SU-DHL-6 (cell line): ENCODE data around the gene MROH2A.

ENCODE experiments used
- EZH2phosphoT487 ChIP-seq: fragments of 200-600 bp; sonication (generic), shearing (Covaris generic); conservative IDR thresholded peaks from 2 replicates; pipeline ENCODE4 v1.6.1; 2018; ENCODE audit warnings: mild to moderate bottlenecking, antibody characterized with exemption, low read length, moderate library complexity, mixed read lengths
- TF ChIP-seq, protein P1 (sequence below): fragments of 200-600 bp; sonication (generic); IDR thresholded peaks from one replicate; pipeline ENCODE4 v1.5.1; 2017; ENCODE audit warnings: antibody characterized with exemption, mild to moderate bottlenecking, low read length, moderate library complexity; ENCODE audit not compliant: insufficient read depth, poor library complexity, severe bottlenecking

DNA sequence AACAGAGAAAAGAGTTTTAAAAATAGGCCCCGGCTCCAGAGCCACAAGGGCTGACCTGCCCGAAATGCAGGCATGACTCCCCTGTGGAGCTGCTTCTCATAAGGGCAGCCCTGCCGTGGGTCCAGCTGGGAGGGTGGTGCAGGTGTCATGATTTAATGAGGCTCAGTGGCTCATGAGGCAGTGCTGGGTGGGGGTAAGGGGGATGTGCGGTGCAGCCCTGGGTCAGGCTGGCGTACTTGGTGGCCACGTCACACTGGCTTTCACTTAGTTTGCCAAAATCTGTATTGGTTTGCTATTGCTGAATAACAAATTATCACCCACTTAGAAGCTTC, 42.6 kb downstream of the MROH2A start:
- TF ChIP-seq, protein P1, sequence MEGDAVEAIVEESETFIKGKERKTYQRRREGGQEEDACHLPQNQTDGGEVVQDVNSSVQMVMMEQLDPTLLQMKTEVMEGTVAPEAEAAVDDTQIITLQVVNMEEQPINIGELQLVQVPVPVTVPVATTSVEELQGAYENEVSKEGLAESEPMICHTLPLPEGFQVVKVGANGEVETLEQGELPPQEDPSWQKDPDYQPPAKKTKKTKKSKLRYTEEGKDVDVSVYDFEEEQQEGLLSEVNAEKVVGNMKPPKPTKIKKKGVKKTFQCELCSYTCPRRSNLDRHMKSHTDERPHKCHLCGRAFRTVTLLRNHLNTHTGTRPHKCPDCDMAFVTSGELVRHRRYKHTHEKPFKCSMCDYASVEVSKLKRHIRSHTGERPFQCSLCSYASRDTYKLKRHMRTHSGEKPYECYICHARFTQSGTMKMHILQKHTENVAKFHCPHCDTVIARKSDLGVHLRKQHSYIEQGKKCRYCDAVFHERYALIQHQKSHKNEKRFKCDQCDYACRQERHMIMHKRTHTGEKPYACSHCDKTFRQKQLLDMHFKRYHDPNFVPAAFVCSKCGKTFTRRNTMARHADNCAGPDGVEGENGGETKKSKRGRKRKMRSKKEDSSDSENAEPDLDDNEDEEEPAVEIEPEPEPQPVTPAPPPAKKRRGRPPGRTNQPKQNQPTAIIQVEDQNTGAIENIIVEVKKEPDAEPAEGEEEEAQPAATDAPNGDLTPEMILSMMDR = no peak
- no peak for TF ChIP-seq EZH2phosphoT487
